ENCODE results near the gene AADACL4. TPM values are rescaled to one million over a fixed set of nuclear protein-coding genes. Genes with fewer than 3 reads are reported as not detected.

The AADACL4 gene
- total and polyA plus RNA-seq, 5 donors from 2014 or later, result not detected

GRCh38 chr1:12618661-12618964, 25.3 kb upstream of the AADACL4 start:
- Histone ChIP-seq H3K9me3 (ENCODE audit: control insufficient read depth in 2 of 2, low read length in 2 of 2) (no peaks in the 10 kb centered on the region), H3K4me1 (ENCODE audit: control insufficient read depth, insufficient read depth, low read length, poor library complexity, severe bottlenecking) (peaks cover 55% of the 10 kb centered on the region), H3K4me3 (ENCODE audit: low read depth, low read length) (peak overlapping the region; percentile 80), H3K27me3 (ENCODE audit: control insufficient read depth, insufficient read depth, low read length) (peaks cover 5% of the 10 kb centered on the region), H3K36me3 (ENCODE audit: control insufficient read depth, insufficient read depth, low read length) (no peaks in the 10 kb centered on the region), H3K27ac (ENCODE audit: insufficient read depth, low read length, poor library complexity, severe bottlenecking) (peak overlapping the region; percentile 75)
- DNase-seq (peak in 1 of 3 donors; percentile 19), ATAC-seq (ENCODE audit: low read depth in 2 of 2) (no peak)
- H3K27ac Mint-ChIP-seq, result peak overlapping the region in 2 of 3 donors; percentile 89 to 92
- H3K4me3 Mint-ChIP-seq, result peak overlapping the region; percentile 92 to 99 (median 98)
- H3K36me3 Mint-ChIP-seq, result no peaks in the 10 kb centered on the region
- peaks cover 7 to 61% (median 18%) of the 10 kb centered on the region in 4 donors for H3K4me1 Mint-ChIP-seq
- peaks cover 58% of the 10 kb centered on the region for H3K27me3 Mint-ChIP-seq
- peaks cover 0 to 2% (median 0%) of the 10 kb centered on the region in 7 donors for H3K9me3 Mint-ChIP-seq

GRCh38 chr1:12618965-12619791, 24.7 kb upstream of the AADACL4 start:
- peaks cover 7 to 55% (median 18%) of the 10 kb centered on the region in 4 donors for H3K4me1 Mint-ChIP-seq
- H3K4me1 ChIP-seq (ENCODE audit: control insufficient read depth, insufficient read depth, low read length, poor library complexity, severe bottlenecking), result peaks cover 55% of the 10 kb centered on the region

GRCh38 chr1:12619792-12620487, 23.9 kb upstream of the AADACL4 start:
- DNase-seq (peak; percentile 55 to 81 (median 75)), ATAC-seq (ENCODE audit: low read depth in 2 of 2) (peak; percentile 50 to 59)
- Histone ChIP-seq H3K9me3 (ENCODE audit: control insufficient read depth in 2 of 2, low read length in 2 of 2) (no peaks in the 10 kb centered on the region), H3K4me3 (ENCODE audit: low read depth, low read length) (peak overlapping the region; percentile 80), H3K27ac (ENCODE audit: insufficient read depth, low read length, poor library complexity, severe bottlenecking) (peak overlapping the region; percentile 75), H3K4me1 (ENCODE audit: control insufficient read depth, insufficient read depth, low read length, poor library complexity, severe bottlenecking) (peaks cover 55% of the 10 kb centered on the region), H3K27me3 (ENCODE audit: control insufficient read depth, insufficient read depth, low read length) (peaks cover 5% of the 10 kb centered on the region), H3K36me3 (ENCODE audit: control insufficient read depth, insufficient read depth, low read length) (no peaks in the 10 kb centered on the region)
- Mint-ChIP-seq H3K27me3 (peaks cover 55% of the 10 kb centered on the region), H3K36me3 (no peaks in the 10 kb centered on the region), H3K27ac (peak overlapping the region; percentile 22 to 89 (median 62)), H3K4me1 (peaks cover 7 to 48% (median 17%) of the 10 kb centered on the region in 4 donors), H3K9me3 (peaks cover 0 to 2% (median 0%) of the 10 kb centered on the region in 7 donors), H3K4me3 (peak overlapping the region; percentile 92 to 99 (median 98))

More at GRCh38 chr1:12618965-12619791, 24.7 kb upstream of the AADACL4 start:
- DNase-seq (peak; percentile 38 to 59 (median 44)), ATAC-seq (ENCODE audit: low read depth in 2 of 2) (peak; percentile 38 to 41)
- no peaks in the 10 kb centered on the region for H3K36me3 Mint-ChIP-seq
- no peaks in the 10 kb centered on the region for H3K9me3 ChIP-seq (ENCODE audit: control insufficient read depth in 2 of 2, low read length in 2 of 2)
- peak overlapping the region; percentile 65 to 92 (median 89) for H3K27ac Mint-ChIP-seq
- peaks cover 0 to 2% (median 0%) of the 10 kb centered on the region in 7 donors for H3K9me3 Mint-ChIP-seq
- H3K4me3 ChIP-seq (ENCODE audit: low read depth, low read length), result peak overlapping the region; percentile 80
- H3K27ac ChIP-seq (ENCODE audit: insufficient read depth, low read length, poor library complexity, severe bottlenecking), result peak overlapping the region; percentile 75
- H3K36me3 ChIP-seq (ENCODE audit: control insufficient read depth, insufficient read depth, low read length), result no peaks in the 10 kb centered on the region
- peaks cover 5% of the 10 kb centered on the region for H3K27me3 ChIP-seq (ENCODE audit: control insufficient read depth, insufficient read depth, low read length)
- H3K4me3 Mint-ChIP-seq, result peak overlapping the region; percentile 92 to 99 (median 98)
- H3K27me3 Mint-ChIP-seq, result peaks cover 61% of the 10 kb centered on the region

GRCh38 chr1:12620488-12620865, 23.4 kb upstream of the AADACL4 start:
- peak in 1 of 3 donors; percentile 55 for DNase-seq
- H3K27ac Mint-ChIP-seq, result peak overlapping the region in 2 of 3 donors; percentile 20 to 51
- H3K4me3 Mint-ChIP-seq, result peak overlapping the region; percentile 29 to 92 (median 50)
- H3K9me3 Mint-ChIP-seq, result peaks cover 0 to 2% (median 0%) of the 10 kb centered on the region in 7 donors
- H3K36me3 ChIP-seq (ENCODE audit: control insufficient read depth, insufficient read depth, low read length), result no peaks in the 10 kb centered on the region
- H3K36me3 Mint-ChIP-seq, result no peaks in the 10 kb centered on the region
- no peaks in the 10 kb centered on the region for H3K9me3 ChIP-seq (ENCODE audit: control insufficient read depth in 2 of 2, low read length in 2 of 2)
- H3K4me3 ChIP-seq (ENCODE audit: low read depth, low read length), result no peak overlapping the region
- ATAC-seq (ENCODE audit: low read depth in 2 of 2), result no peak
- peaks cover 2% of the 10 kb centered on the region for H3K27me3 ChIP-seq (ENCODE audit: control insufficient read depth, insufficient read depth, low read length)
- H3K4me1 ChIP-seq (ENCODE audit: control insufficient read depth, insufficient read depth, low read length, poor library complexity, severe bottlenecking), result peaks cover 51% of the 10 kb centered on the region
- peaks cover 7 to 43% (median 16%) of the 10 kb centered on the region in 4 donors for H3K4me1 Mint-ChIP-seq
- no peak overlapping the region for H3K27ac ChIP-seq (ENCODE audit: insufficient read depth, low read length, poor library complexity, severe bottlenecking)
- peaks cover 49% of the 10 kb centered on the region for H3K27me3 Mint-ChIP-seq

- H3K4me3 ChIP-seq (ENCODE audit: low read depth, low read length), result no peak overlapping the region
- peaks cover 47% of the 10 kb centered on the region for H3K4me1 ChIP-seq (ENCODE audit: control insufficient read depth, insufficient read depth, low read length, poor library complexity, severe bottlenecking)
- no peak for ATAC-seq (ENCODE audit: low read depth in 2 of 2)
- H3K9me3 Mint-ChIP-seq, result peaks cover 0 to 2% (median 0%) of the 10 kb centered on the region in 7 donors
- H3K27ac ChIP-seq (ENCODE audit: insufficient read depth, low read length, poor library complexity, severe bottlenecking), result no peak overlapping the region
- no peaks in the 10 kb centered on the region for H3K9me3 ChIP-seq (ENCODE audit: control insufficient read depth in 2 of 2, low read length in 2 of 2)
- no peaks in the 10 kb centered on the region for H3K27me3 ChIP-seq (ENCODE audit: control insufficient read depth, insufficient read depth, low read length)
- H3K4me1 Mint-ChIP-seq, result peaks cover 7 to 39% (median 13%) of the 10 kb centered on the region in 4 donors
- no peaks in the 10 kb centered on the region for H3K36me3 Mint-ChIP-seq
- no peaks in the 10 kb centered on the region for H3K36me3 ChIP-seq (ENCODE audit: control insufficient read depth, insufficient read depth, low read length)
- peaks cover 45% of the 10 kb centered on the region for H3K27me3 Mint-ChIP-seq
- no peak for DNase-seq
- peak overlapping the region in 1 of 3 donors; percentile 51 for H3K27ac Mint-ChIP-seq
- H3K4me3 Mint-ChIP-seq, result peak overlapping the region in 2 of 4 donors; percentile 4 to 92
These were observed 23.0 kb upstream of the AADACL4 start for GRCh38 chr1:12620931-12621330.

- H3K9me3 ChIP-seq (ENCODE audit: control insufficient read depth in 2 of 2, low read length in 2 of 2), result no peaks in the 10 kb centered on the region
- no peak for DNase-seq
- H3K4me1 ChIP-seq (ENCODE audit: control insufficient read depth, insufficient read depth, low read length, poor library complexity, severe bottlenecking), result peaks cover 43% of the 10 kb centered on the region
- no peak overlapping the region for H3K27ac ChIP-seq (ENCODE audit: insufficient read depth, low read length, poor library complexity, severe bottlenecking)
- no peaks in the 10 kb centered on the region for H3K27me3 ChIP-seq (ENCODE audit: control insufficient read depth, insufficient read depth, low read length)
- H3K4me3 ChIP-seq (ENCODE audit: low read depth, low read length), result no peak overlapping the region
- H3K4me3 Mint-ChIP-seq, result peak overlapping the region in 1 of 4 donors; percentile 43
- no peak for ATAC-seq (ENCODE audit: low read depth in 2 of 2)
- H3K27ac Mint-ChIP-seq, result peak overlapping the region in 1 of 3 donors; percentile 51
- peaks cover 39% of the 10 kb centered on the region for H3K27me3 Mint-ChIP-seq
- H3K9me3 Mint-ChIP-seq, result peaks cover 0 to 2% (median 0%) of the 10 kb centered on the region in 7 donors
- no peaks in the 10 kb centered on the region for H3K36me3 ChIP-seq (ENCODE audit: control insufficient read depth, insufficient read depth, low read length)
- H3K4me1 Mint-ChIP-seq, result peaks cover 7 to 37% (median 13%) of the 10 kb centered on the region in 4 donors
- H3K36me3 Mint-ChIP-seq, result no peaks in the 10 kb centered on the region
These were observed 22.2 kb upstream of the AADACL4 start for GRCh38 chr1:12621346-12622335.

- Histone ChIP-seq H3K9me3 (ENCODE audit: control insufficient read depth in 2 of 2, low read length in 2 of 2) (no peaks in the 10 kb centered on the region), H3K27ac (ENCODE audit: insufficient read depth, low read length, poor library complexity, severe bottlenecking) (no peak overlapping the region), H3K4me3 (ENCODE audit: low read depth, low read length) (no peak overlapping the region), H3K27me3 (ENCODE audit: control insufficient read depth, insufficient read depth, low read length) (no peaks in the 10 kb centered on the region), H3K36me3 (ENCODE audit: control insufficient read depth, insufficient read depth, low read length) (no peaks in the 10 kb centered on the region), H3K4me1 (ENCODE audit: control insufficient read depth, insufficient read depth, low read length, poor library complexity, severe bottlenecking) (peaks cover 34% of the 10 kb centered on the region)
- DNase-seq (no peak), ATAC-seq (ENCODE audit: low read depth in 2 of 2) (no peak)
- Mint-ChIP-seq H3K36me3 (no peaks in the 10 kb centered on the region), H3K4me3 (peak overlapping the region in 1 of 4 donors; percentile 35), H3K9me3 (no peaks in the 10 kb centered on the region), H3K27me3 (peaks cover 32% of the 10 kb centered on the region), H3K4me1 (peaks cover 7 to 41% (median 17%) of the 10 kb centered on the region in 4 donors), H3K27ac (peak overlapping the region in 1 of 3 donors; percentile 51)
These were observed 21.4 kb upstream of the AADACL4 start for GRCh38 chr1:12622506-12622905.
